Endothelial cell of umbilical vein (primary cell): ENCODE data around the gene UBL7. TPM values are rescaled to one million over a fixed set of nuclear protein-coding genes. Genes with fewer than 3 reads are reported as not detected.

Experiments used
- BruUV-seq: library from RNA; stranded (reverse); fragments of 400-500 nt; replicated peaks from 2 replicates; lab custom pipeline; 2021; lab: Mats Ljungman, UMichigan
- CTCF ChIA-PET: fragments of 300-600, 350-600 bp; sonication (Branson Sonifier 250); formaldehyde crosslinking; loops from one replicate; lab custom pipeline; 2021; ENCODE audit warnings: antibody characterized with exemption, inconsistent platforms; lab: Charles Lee
- POLR2A ChIA-PET: fragments of 300-600, 350-600 bp; sonication (Branson Sonifier 250); formaldehyde crosslinking; loops from one replicate; lab custom pipeline; 2021; ENCODE audit warnings: antibody characterized with exemption, inconsistent platforms; lab: Charles Lee
- DNase-seq: peaks from one replicate; pipeline ENCODE4 v3.0.0-alpha.2; 2011; ENCODE audit warnings: low read depth, low spot score
- FAIRE-seq: peaks from 2 replicates; lab custom pipeline; 2011; peaks lifted over from hg19 to GRCh38; lab: Jason Lieb, UNC
- H2AFZ ChIP-seq: 2 replicates; pipeline ENCODE4 v1.6.0; 2012; ENCODE audit warnings: low read depth, low read length, control low read depth, inconsistent platforms
- H3K27ac ChIP-seq: 2 replicates; pipeline ENCODE4 v1.5.1; 2011; ENCODE audit warnings: low read depth, mild to moderate bottlenecking, control low read depth, low read length, moderate library complexity; ENCODE audit not compliant: insufficient read depth
- H3K27me3 ChIP-seq, 2 experiments: 2 replicates each; pipeline versions ENCODE4 v1.6.0 to v1.6.1; 2011; ENCODE audit warnings: low read length in 2 of 2, mixed read lengths in 1 of 2; ENCODE audit not compliant: control insufficient read depth in 2 of 2, insufficient read depth in 2 of 2
- H3K36me3 ChIP-seq, 2 experiments: 2 replicates in 1 of 2; 3 replicates in 1 of 2; pipeline ENCODE4 v1.5.1; 2011; ENCODE audit warnings: low read length in 2 of 2, mild to moderate bottlenecking in 1 of 2, moderate library complexity in 1 of 2; ENCODE audit not compliant: control insufficient read depth in 2 of 2, insufficient read depth in 2 of 2; ENCODE audit errors: extremely low read depth in 1 of 2
- H3K4me1 ChIP-seq: 3 replicates; pipeline ENCODE4 v1.5.1; 2011; ENCODE audit warnings: mild to moderate bottlenecking, low read length; ENCODE audit not compliant: control insufficient read depth, insufficient read depth; ENCODE audit errors: extremely low read depth
- H3K4me2 ChIP-seq: 2 replicates; pipeline ENCODE4 v1.6.1; 2011; ENCODE audit warnings: low read length, control low read depth, mixed read lengths; ENCODE audit not compliant: insufficient read depth
- H3K4me3 ChIP-seq, 3 experiments: fragments of 200-600 bp in 1 of 3; sonication (generic), shearing (Covaris generic) in 1 of 3; replicated peaks in 1 of 3; 2 replicates each; pipeline ENCODE4 v1.5.1; 2011 to 2016; ENCODE audit warnings: control low read depth in 3 of 3, low read length in 3 of 3, mild to moderate bottlenecking in 2 of 3, inconsistent platforms in 1 of 3, low read depth in 1 of 3, moderate library complexity in 1 of 3; ENCODE audit not compliant: insufficient read depth in 1 of 3
- H3K79me2 ChIP-seq: 2 replicates; pipeline ENCODE4 v1.6.0; 2012; ENCODE audit warnings: low read length, inconsistent platforms; ENCODE audit not compliant: control insufficient read depth, insufficient read depth
- H3K9ac ChIP-seq: replicated peaks from 2 replicates; pipeline ENCODE3; 2011; ENCODE audit warnings: low read length, control low read depth; ENCODE audit not compliant: insufficient read depth; ENCODE audit errors: extremely low read depth
- H3K9me1 ChIP-seq: replicated peaks from 3 replicates; pipeline ENCODE4 v1.6.0; 2011; ENCODE audit warnings: mild to moderate bottlenecking, low read length; ENCODE audit not compliant: control insufficient read depth, insufficient read depth; ENCODE audit errors: extremely low read depth
- H3K9me3 ChIP-seq: replicated peaks from 2 replicates; pipeline ENCODE4 v1.5.1; 2012; ENCODE audit warnings: low read length, inconsistent platforms; ENCODE audit not compliant: control insufficient read depth, insufficient read depth
- H4K20me1 ChIP-seq: replicated peaks from 2 replicates; pipeline ENCODE3; 2011; ENCODE audit warnings: mild to moderate bottlenecking, low read length; ENCODE audit not compliant: control insufficient read depth, insufficient read depth; ENCODE audit errors: extremely low read depth
- CTCF ChIP-seq, 2 donors: IDR thresholded peaks; 1 replicate in 1 of 2; 2 replicates in 1 of 2; pipeline ENCODE4 v1.5.1; 2011; ENCODE audit warnings: low read length in 2 of 2, mild to moderate bottlenecking in 2 of 2, moderate library complexity in 2 of 2, control low read depth in 1 of 2, inconsistent platforms in 1 of 2, low read depth in 1 of 2; ENCODE audit not compliant: insufficient read depth in 1 of 2; ENCODE audit errors: extremely low read depth in 1 of 2
- FOS ChIP-seq: IDR thresholded peaks from 2 replicates; pipeline ENCODE4 v1.6.1; 2011; ENCODE audit warnings: mild to moderate bottlenecking, low read length, moderate library complexity, borderline replicate concordance; ENCODE audit not compliant: insufficient read depth
- GATA2 ChIP-seq: IDR thresholded peaks from 2 replicates; pipeline ENCODE4 v1.7.0; 2011; ENCODE audit warnings: low read depth, mild to moderate bottlenecking, moderate library complexity, mixed read lengths, low read length; ENCODE audit not compliant: insufficient read length, insufficient read depth
- MAX ChIP-seq: IDR thresholded peaks from 2 replicates; pipeline ENCODE4 v1.6.1; 2011; ENCODE audit not compliant: insufficient read depth, insufficient read length
- MYC ChIP-seq: IDR thresholded peaks from one replicate; pipeline ENCODE4 v1.6.1; 2011; ENCODE audit warnings: mild to moderate bottlenecking, low read depth, low read length
- POLR2A ChIP-seq: IDR thresholded peaks from 2 replicates; pipeline ENCODE4 v1.6.1; 2012; ENCODE audit warnings: low read depth, mild to moderate bottlenecking, control low read depth, low read length
- POLR2AphosphoS5 ChIP-seq: IDR thresholded peaks from 2 replicates; pipeline ENCODE4 v1.6.1; 2012; ENCODE audit warnings: low read depth, mild to moderate bottlenecking, control low read depth, low read length, moderate library complexity; ENCODE audit not compliant: insufficient read depth
- dilution Hi-C: fragments of 300-500 bp; cut with MboI; formaldehyde crosslinking; loops from one replicate; pipeline ENCODE4 v1.15.0; 2019; ENCODE audit warnings: low sequenced_read_pairs; ENCODE audit not compliant: extremely low pct_ligation_motif_present
- intact Hi-C: fragments of 100-400 bp; cut with micrococcal nuclease; formaldehyde crosslinking; loops from one replicate; pipeline ENCODE4 v1.10.0; 2022
- polyA plus RNA-seq, 4 experiments: library from polyadenylated mRNA; depleted of rRNA in 3 of 4; stranded (reverse) in 3 of 4; unstranded in 1 of 4; fragments of >200 nt; gene quantifications; 2 replicates each; pipeline versions ENCODE4 v1.2.1 to v1.2.3, GENCODE V29; 2011 to 2012; ENCODE audit warnings: missing spikeins in 1 of 4
- total RNA-seq: library from RNA; stranded (reverse); gene quantifications from 2 replicates; pipeline ENCODE4 v1.2.3, GENCODE V29; 2021

UBL7 gene
- total and polyA plus RNA-seq, 2 donors (not counting 3 experiments of a cell fraction or from before 2014, with no cell fraction given), result 32.8 to 90.4 TPM

- Histone ChIP-seq H3K4me1 (no peaks in the 10 kb centered on the region), H3K9ac (no peak overlapping the region), H2AFZ (no peak overlapping the region), H4K20me1 (no peaks in the 10 kb centered on the region), H3K27me3 (no peaks in the 10 kb centered on the region), H3K4me3 (no peak overlapping the region), H3K79me2 (no peaks in the 10 kb centered on the region), H3K9me1 (no peaks in the 10 kb centered on the region), H3K4me2 (no peak overlapping the region), H3K27ac (no peak overlapping the region), H3K9me3 (no peaks in the 10 kb centered on the region), H3K36me3 (no peaks in the 10 kb centered on the region)
- dilution Hi-C loops (no loop called here), intact Hi-C loops (no loop called here)
- ChIA-PET CTCF (interaction anchor here (1.1 kb wide), 1 partner anchor 11 kb away, joined by 5 read pairs; no protein-coding TSS in a partner anchor), POLR2A (no interaction called here)
- BruUV-seq, result no TSS peak
- no peak for DNase-seq
- no peak for FAIRE-seq
- no peak for TF ChIP-seq CTCF (IDR thresholded peaks at IDR 0.05; ENCODE audit: extremely low read depth in 1 of 2, insufficient read depth in 1 of 2, low read depth in 1 of 2, low read length in 2 of 2)
- no peak for TF ChIP-seq GATA2
- no peak for TF ChIP-seq POLR2AphosphoS5
- TF ChIP-seq FOS, result no peak
- no peak for TF ChIP-seq MYC
- TF ChIP-seq POLR2A, result no peak
- no peak for TF ChIP-seq MAX
Observed at GRCh38 chr15:74413350-74414080, 47.4 kb downstream of the UBL7 start.
